ENCODE data around the gene TMEM131.

Gene TMEM131

DNA sequence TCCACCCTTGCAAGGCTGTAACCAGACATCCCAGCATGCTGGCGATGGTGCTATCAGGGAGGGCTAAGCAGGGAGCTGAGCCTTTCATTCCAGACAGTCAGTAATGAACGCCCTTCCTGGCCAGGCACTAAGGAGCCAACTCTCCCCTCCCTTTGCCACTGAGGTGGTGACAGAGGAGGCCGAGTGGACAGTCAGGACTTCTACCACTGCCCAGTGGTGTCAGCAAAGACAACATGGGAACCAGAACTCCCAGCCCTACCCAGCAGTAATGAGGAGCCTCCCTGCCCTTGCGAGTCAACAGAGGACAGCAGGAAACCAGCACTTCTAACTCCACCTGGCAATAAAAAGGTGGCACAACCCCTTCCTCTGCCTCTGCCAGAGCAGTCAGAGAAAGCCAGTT, 213.8 kb downstream of the TMEM131 start:
- Mint-ChIP-seq H3K27ac (no peak overlapping the region), H3K36me3 (ENCODE audit: low read depth) (peaks cover 29% of the 10 kb centered on the region), H3K4me3 (no peak overlapping the region), H3K9me3 (no peaks in the 10 kb centered on the region), H3K27me3 (ENCODE audit: low read depth) (no peaks in the 10 kb centered on the region), H3K4me1 (no peaks in the 10 kb centered on the region)
- TF ChIP-seq, protein P1, sequence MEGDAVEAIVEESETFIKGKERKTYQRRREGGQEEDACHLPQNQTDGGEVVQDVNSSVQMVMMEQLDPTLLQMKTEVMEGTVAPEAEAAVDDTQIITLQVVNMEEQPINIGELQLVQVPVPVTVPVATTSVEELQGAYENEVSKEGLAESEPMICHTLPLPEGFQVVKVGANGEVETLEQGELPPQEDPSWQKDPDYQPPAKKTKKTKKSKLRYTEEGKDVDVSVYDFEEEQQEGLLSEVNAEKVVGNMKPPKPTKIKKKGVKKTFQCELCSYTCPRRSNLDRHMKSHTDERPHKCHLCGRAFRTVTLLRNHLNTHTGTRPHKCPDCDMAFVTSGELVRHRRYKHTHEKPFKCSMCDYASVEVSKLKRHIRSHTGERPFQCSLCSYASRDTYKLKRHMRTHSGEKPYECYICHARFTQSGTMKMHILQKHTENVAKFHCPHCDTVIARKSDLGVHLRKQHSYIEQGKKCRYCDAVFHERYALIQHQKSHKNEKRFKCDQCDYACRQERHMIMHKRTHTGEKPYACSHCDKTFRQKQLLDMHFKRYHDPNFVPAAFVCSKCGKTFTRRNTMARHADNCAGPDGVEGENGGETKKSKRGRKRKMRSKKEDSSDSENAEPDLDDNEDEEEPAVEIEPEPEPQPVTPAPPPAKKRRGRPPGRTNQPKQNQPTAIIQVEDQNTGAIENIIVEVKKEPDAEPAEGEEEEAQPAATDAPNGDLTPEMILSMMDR (IDR thresholded peaks at IDR 0.05; ENCODE audit: unreplicated experiment in 3 of 3): no peak

DNA sequence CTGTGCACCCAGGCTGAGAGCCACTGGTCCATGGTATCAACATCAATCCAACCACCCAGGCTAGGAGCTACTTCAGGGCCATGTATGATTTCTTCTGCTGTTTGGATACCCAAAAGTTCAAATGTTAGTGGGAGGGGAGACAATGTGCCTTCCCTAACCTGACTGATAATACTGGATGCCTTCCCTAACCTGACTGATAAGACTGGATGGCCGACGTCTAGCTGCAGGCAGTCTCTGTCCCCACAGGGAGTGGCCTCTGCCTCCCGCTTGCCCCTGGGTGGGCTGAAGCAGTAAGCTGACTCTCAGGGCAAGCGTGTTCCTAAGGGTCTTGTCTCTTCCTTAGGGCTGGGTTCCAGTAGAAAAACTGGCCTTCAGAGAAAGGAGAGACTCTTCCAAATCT, 216.6 kb downstream of the TMEM131 start:
- Mint-ChIP-seq H3K4me1 (peaks cover 6% of the 10 kb centered on the region), H3K27ac (no peak overlapping the region), H3K4me3 (no peak overlapping the region), H3K27me3 (ENCODE audit: low read depth) (no peaks in the 10 kb centered on the region), H3K36me3 (ENCODE audit: low read depth) (peaks cover 50% of the 10 kb centered on the region), H3K9me3 (no peaks in the 10 kb centered on the region)
- TF ChIP-seq, protein P1 (IDR thresholded peaks at IDR 0.05; ENCODE audit: unreplicated experiment in 3 of 3): no peak

DNA sequence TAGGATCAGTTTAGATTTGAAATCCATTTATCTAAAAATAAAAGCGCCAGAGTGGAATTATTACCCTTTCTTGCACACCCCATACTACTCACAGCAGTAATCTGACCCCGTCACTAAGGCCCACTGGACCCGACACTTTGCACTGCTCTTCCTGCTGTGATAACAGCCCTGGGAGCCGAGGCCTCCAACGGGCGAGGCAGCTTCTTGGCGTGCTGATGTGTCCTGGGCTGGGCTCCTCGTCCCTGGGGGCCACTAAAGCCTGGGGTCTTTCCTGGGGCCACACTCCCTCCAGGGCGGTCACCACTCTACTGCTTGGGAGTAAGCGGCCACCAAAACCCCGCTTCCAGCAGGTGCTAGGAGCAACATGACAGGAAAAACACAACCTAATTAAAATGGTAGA, 220.7 kb downstream of the TMEM131 start:
- no peak overlapping the region for H3K4me3 Mint-ChIP-seq
- no peaks in the 10 kb centered on the region for H3K27me3 Mint-ChIP-seq (ENCODE audit: low read depth)
- H3K4me1 Mint-ChIP-seq: peaks cover 8% of the 10 kb centered on the region
- H3K36me3 Mint-ChIP-seq (ENCODE audit: low read depth): peaks cover 74% of the 10 kb centered on the region
- H3K27ac Mint-ChIP-seq: no peak overlapping the region
- TF ChIP-seq, protein P1 (IDR thresholded peaks at IDR 0.05; ENCODE audit: unreplicated experiment in 3 of 3): no peak
- H3K9me3 Mint-ChIP-seq: no peaks in the 10 kb centered on the region

DNA sequence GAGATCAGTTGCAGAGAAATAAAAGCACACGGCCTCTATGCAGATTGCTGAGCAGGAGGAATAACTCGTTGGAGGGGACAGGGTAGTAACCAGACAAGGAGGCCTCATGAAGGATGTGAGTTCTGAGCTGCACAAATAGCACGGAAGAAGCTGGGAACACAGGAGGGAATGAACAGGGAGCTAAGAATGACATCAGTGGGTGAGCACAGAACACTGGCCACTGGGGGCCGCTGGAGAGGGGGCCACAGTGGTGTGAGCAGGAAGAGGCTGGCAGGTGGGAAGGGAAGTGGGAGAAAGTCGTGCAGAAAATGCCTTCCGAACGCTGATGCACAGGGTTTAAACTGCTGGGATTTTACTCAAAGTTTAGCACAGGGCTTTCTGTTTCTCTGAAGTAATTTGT, 221.3 kb downstream of the TMEM131 start:
- Mint-ChIP-seq H3K4me1 (peaks cover 8% of the 10 kb centered on the region), H3K36me3 (ENCODE audit: low read depth) (peaks cover 73% of the 10 kb centered on the region), H3K27me3 (ENCODE audit: low read depth) (no peaks in the 10 kb centered on the region), H3K4me3 (no peak overlapping the region), H3K9me3 (no peaks in the 10 kb centered on the region), H3K27ac (peak overlapping the region in 2 of 3 experiments; percentile 25 to 55)
- TF ChIP-seq, protein P1 (IDR thresholded peaks at IDR 0.05; ENCODE audit: unreplicated experiment in 3 of 3): peak in 2 of 3 experiments; percentile 12 to 23

DNA sequence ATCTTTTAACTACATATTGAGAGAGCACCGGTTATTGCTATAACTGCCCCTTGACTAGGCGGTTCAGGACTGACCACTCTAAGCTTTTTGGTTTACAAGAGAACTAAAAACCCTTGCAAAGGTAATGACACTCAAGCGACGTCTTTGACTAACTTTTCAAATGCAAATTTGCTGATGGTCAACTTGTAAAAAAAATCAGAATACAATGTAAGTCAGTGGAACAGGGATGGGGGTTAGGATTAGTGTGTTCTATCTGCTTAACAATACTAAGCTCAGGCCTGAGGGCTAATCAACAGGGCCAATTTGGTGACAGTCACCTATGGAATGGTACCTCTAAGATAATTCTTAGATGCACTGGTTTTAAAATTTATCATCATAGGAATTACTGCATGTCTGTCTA, 225.3 kb downstream of the TMEM131 start:
- Mint-ChIP-seq H3K4me1 (peaks cover 18% of the 10 kb centered on the region), H3K4me3 (no peak overlapping the region), H3K9me3 (no peaks in the 10 kb centered on the region), H3K27me3 (ENCODE audit: low read depth) (no peaks in the 10 kb centered on the region), H3K36me3 (ENCODE audit: low read depth) (peaks cover 68% of the 10 kb centered on the region), H3K27ac (no peak overlapping the region)
- TF ChIP-seq, protein P1 (IDR thresholded peaks at IDR 0.05; ENCODE audit: unreplicated experiment in 3 of 3): no peak

DNA sequence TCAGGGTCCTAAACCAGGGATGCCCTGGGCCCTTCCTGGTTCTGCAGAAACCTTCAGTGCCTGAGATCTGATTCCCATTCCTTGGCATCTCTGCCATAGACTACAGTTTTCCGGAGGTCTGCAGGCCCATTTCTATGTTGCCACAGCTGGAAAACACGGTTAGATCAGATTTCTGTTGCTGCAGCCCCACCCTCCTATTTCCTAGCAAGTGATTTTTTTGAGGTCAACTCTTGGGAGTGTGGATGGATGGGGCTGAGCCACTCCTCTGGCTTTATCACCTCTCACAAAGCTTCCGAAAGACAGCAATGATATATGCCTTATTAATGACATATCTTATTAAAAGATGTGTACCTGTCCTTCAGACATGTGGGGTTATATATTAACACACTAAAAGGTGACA, 226.0 kb downstream of the TMEM131 start:
- H3K27me3 Mint-ChIP-seq (ENCODE audit: low read depth): no peaks in the 10 kb centered on the region
- no peak overlapping the region for H3K4me3 Mint-ChIP-seq
- no peaks in the 10 kb centered on the region for H3K9me3 Mint-ChIP-seq
- TF ChIP-seq, protein P1 (IDR thresholded peaks at IDR 0.05; ENCODE audit: unreplicated experiment in 3 of 3): no peak
- H3K27ac Mint-ChIP-seq: no peak overlapping the region
- H3K4me1 Mint-ChIP-seq: peaks cover 17% of the 10 kb centered on the region
- peaks cover 68% of the 10 kb centered on the region for H3K36me3 Mint-ChIP-seq (ENCODE audit: low read depth)

Measured in nephron (organoid).